ENCODE measurements around the gene INPP5A.

DNA sequence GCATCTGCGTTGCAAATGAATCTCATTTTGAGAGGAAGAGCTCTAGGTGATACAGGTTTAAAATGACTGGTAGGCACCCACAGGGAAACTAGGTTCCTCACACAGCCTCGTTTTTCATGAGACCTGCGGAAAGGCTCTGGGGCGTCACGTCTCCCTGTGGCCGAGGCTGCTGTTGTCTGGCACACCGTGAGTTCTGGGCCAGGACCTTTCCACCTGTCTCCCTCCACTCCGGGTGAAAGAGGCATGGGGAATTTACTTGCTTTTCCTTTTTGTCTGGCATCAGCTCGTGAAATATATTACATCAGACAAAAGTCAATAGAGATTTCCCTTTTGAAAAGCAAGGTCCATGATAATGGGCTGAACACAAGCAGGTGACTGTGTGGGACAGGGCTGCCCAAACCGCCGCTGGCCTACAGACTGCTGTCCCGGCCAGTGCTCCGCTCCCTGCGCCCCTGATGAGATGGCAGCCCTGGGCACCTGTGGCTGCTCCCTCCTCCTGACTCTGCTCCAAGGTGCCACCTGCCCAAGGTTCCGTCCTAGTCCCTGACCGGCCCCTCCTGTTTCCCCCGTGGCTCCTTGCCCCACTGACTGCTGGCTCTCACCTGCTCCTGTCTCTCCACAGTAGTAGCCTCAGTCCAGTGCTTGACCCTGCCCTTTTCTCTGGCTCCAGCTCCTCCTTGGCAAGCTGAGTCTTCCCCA, 138.8 kb downstream of the INPP5A start:
- TF ChIP-seq, protein P1, sequence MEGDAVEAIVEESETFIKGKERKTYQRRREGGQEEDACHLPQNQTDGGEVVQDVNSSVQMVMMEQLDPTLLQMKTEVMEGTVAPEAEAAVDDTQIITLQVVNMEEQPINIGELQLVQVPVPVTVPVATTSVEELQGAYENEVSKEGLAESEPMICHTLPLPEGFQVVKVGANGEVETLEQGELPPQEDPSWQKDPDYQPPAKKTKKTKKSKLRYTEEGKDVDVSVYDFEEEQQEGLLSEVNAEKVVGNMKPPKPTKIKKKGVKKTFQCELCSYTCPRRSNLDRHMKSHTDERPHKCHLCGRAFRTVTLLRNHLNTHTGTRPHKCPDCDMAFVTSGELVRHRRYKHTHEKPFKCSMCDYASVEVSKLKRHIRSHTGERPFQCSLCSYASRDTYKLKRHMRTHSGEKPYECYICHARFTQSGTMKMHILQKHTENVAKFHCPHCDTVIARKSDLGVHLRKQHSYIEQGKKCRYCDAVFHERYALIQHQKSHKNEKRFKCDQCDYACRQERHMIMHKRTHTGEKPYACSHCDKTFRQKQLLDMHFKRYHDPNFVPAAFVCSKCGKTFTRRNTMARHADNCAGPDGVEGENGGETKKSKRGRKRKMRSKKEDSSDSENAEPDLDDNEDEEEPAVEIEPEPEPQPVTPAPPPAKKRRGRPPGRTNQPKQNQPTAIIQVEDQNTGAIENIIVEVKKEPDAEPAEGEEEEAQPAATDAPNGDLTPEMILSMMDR (conservative IDR thresholded peaks at IDR 0.05; ENCODE audit: low read length), result no peak
- TF ChIP-seq EZH2phosphoT487 (IDR thresholded peaks at IDR 0.05; ENCODE audit: borderline replicate concordance), result no peak

Measured in Loucy (cell line).